ENCODE results near the gene EVC2. TPM values are rescaled to one million over a fixed set of nuclear protein-coding genes. Genes with fewer than 3 reads are reported as not detected.

EVC2 gene
- total RNA-seq, 3 donors from 2014 or later (not counting 1 experiment from before 2014, with no cell fraction given): 0.20 to 2.6 (median 1.5) TPM

DNA sequence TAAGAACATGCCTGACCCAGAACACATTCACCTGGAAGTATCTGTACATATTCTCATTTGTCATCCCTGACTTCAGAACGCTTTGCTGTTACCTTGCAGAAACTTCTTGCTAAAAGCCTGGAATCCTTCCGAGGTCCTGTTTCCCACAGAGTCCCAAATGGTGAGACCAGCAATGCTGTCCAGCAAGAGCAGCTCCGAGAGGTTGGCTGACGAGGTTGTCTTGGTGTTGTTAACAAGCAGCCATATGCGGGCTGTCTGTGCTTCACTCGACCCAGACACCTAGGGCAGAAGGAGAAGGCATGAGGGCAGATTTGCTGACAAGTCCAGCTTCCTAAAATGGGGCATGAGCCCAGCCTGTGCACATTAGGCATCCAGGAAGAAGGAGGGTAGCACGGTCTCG lies 19.3 kb downstream of the EVC2 start:
- WGBS (ENCODE audit: insufficient coverage): 88% methylated on average over 8 of the region's 8 CpGs
- no peak for TF ChIP-seq CTCF (IDR thresholded peaks at IDR 0.05)
- H3K4me3 ChIP-seq (ENCODE audit: low read length): no peak overlapping the region
- intact Hi-C loops (cut with micrococcal nuclease): no loop called here
- Mint-ChIP-seq H3K4me3 (no peak overlapping the region), H3K4me1 (no peaks in the 10 kb centered on the region), H3K27ac (no peak overlapping the region), H3K27me3 (ENCODE audit: low read depth in 2 of 2) (no peaks in the 10 kb centered on the region), H3K36me3 (no peaks in the 10 kb centered on the region), H3K9me3 (no peaks in the 10 kb centered on the region)
- ATAC-seq (no peak), DNase-seq (no peak)
- H3K27me3 ChIP-seq (ENCODE audit: control insufficient read depth, insufficient read depth, low read length): no peaks in the 10 kb centered on the region
- H3K9me3 ChIP-seq (ENCODE audit: control insufficient read depth, insufficient read depth, low read length): no peaks in the 10 kb centered on the region
- H3K36me3 ChIP-seq (ENCODE audit: control insufficient read depth, insufficient read depth, low read length): no peaks in the 10 kb centered on the region
- no peak overlapping the region for H3K27ac ChIP-seq (ENCODE audit: low read length)
- H3K4me1 ChIP-seq (ENCODE audit: control insufficient read depth, insufficient read depth, low read length): no peaks in the 10 kb centered on the region

DNA sequence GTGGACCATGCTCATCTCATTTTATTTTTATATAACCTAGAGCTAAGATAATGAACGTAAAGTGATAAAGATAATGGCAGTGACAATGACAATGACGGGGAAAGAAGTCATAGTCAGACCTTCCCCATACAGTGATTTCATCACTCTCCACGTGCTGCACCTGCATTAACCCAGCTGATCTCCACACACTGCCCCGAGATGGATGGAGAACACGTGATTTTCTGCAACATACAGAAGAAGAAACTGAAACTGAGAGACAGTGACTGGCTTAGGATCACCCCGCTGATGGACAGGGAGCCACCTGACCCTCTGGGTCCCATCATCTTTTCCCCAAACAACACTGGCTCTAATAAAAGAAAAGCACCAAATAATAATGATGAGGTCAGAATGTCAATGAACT lies 22.0 kb downstream of the EVC2 start:
- ATAC-seq (no peak), DNase-seq (no peak)
- H3K4me1 ChIP-seq (ENCODE audit: control insufficient read depth, insufficient read depth, low read length): no peaks in the 10 kb centered on the region
- WGBS (ENCODE audit: insufficient coverage): 82% methylated on average over 4 of the region's 6 CpGs
- Mint-ChIP-seq H3K36me3 (no peaks in the 10 kb centered on the region), H3K27ac (no peak overlapping the region), H3K4me3 (no peak overlapping the region), H3K9me3 (no peaks in the 10 kb centered on the region), H3K27me3 (ENCODE audit: low read depth in 2 of 2) (no peaks in the 10 kb centered on the region), H3K4me1 (no peaks in the 10 kb centered on the region)
- no peak overlapping the region for H3K27ac ChIP-seq (ENCODE audit: low read length)
- no peak for TF ChIP-seq CTCF (IDR thresholded peaks at IDR 0.05)
- no peaks in the 10 kb centered on the region for H3K36me3 ChIP-seq (ENCODE audit: control insufficient read depth, insufficient read depth, low read length)
- no peak overlapping the region for H3K4me3 ChIP-seq (ENCODE audit: low read length)
- H3K9me3 ChIP-seq (ENCODE audit: control insufficient read depth, insufficient read depth, low read length): no peaks in the 10 kb centered on the region
- intact Hi-C loops (cut with micrococcal nuclease): no loop called here
- H3K27me3 ChIP-seq (ENCODE audit: control insufficient read depth, insufficient read depth, low read length): no peaks in the 10 kb centered on the region

DNA sequence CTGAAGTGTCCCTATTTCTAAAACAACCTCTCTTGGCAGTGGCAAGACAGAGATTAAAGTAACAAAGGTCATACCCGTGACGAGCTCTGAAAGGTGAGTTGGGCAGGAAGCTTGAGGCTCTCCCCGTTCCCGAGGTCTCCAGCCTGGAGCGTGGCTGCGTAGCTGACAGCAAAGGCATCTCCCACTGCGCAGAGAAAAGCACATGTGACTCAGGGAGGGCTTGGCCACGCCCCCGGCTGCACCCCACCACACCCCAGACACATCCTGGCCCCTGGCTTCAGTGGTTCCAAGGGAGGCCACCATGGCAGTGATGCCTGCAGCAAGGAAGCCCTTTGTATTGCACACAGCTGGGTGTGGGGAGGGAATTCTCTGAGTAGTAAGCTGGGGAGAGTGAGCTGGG lies 23.1 kb downstream of the EVC2 start:
- H3K9me3 Mint-ChIP-seq: no peaks in the 10 kb centered on the region
- Histone ChIP-seq H3K27me3 (ENCODE audit: control insufficient read depth, insufficient read depth, low read length) (no peaks in the 10 kb centered on the region), H3K4me1 (ENCODE audit: control insufficient read depth, insufficient read depth, low read length) (no peaks in the 10 kb centered on the region), H3K36me3 (ENCODE audit: control insufficient read depth, insufficient read depth, low read length) (no peaks in the 10 kb centered on the region), H3K4me3 (ENCODE audit: low read length) (no peak overlapping the region), H3K27ac (ENCODE audit: low read length) (no peak overlapping the region), H3K9me3 (ENCODE audit: control insufficient read depth, insufficient read depth, low read length) (no peaks in the 10 kb centered on the region)
- no peaks in the 10 kb centered on the region for H3K4me1 Mint-ChIP-seq
- intact Hi-C loops (cut with micrococcal nuclease): no loop called here
- no peak for TF ChIP-seq CTCF (IDR thresholded peaks at IDR 0.05)
- H3K36me3 Mint-ChIP-seq: no peaks in the 10 kb centered on the region
- H3K4me3 Mint-ChIP-seq: no peak overlapping the region
- no peak for ATAC-seq
- H3K27ac Mint-ChIP-seq: no peak overlapping the region
- 94% methylated on average over 9 of the region's 9 CpGs for WGBS (ENCODE audit: insufficient coverage)
- H3K27me3 Mint-ChIP-seq (ENCODE audit: low read depth in 2 of 2): no peaks in the 10 kb centered on the region
- no peak for DNase-seq

DNA sequence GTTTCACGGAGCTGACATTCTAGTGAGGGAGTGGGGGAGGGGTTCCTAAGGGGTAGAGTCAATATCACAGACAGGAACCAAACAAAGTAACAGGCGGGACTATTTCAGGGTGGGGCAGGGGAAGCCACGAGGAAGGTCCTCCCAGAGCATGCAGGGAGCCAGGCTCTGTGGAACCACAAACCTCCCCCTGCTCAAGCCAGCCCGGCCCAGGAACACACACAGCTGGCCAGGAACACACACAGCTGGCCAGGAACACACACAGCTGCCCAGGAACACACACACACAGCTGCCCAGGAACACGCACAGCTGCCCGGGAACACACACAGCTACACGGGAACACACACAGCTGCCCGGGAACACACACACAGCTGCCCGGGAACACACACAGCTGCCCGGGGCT lies 24.8 kb downstream of the EVC2 start:
- DNase-seq (no peak), ATAC-seq (no peak)
- Mint-ChIP-seq H3K9me3 (no peaks in the 10 kb centered on the region), H3K36me3 (no peaks in the 10 kb centered on the region), H3K27me3 (ENCODE audit: low read depth in 2 of 2) (no peaks in the 10 kb centered on the region), H3K4me1 (no peaks in the 10 kb centered on the region), H3K27ac (no peak overlapping the region), H3K4me3 (no peak overlapping the region)
- Histone ChIP-seq H3K4me3 (ENCODE audit: low read length) (no peak overlapping the region), H3K9me3 (ENCODE audit: control insufficient read depth, insufficient read depth, low read length) (no peaks in the 10 kb centered on the region), H3K27ac (ENCODE audit: low read length) (no peak overlapping the region), H3K4me1 (ENCODE audit: control insufficient read depth, insufficient read depth, low read length) (no peaks in the 10 kb centered on the region), H3K27me3 (ENCODE audit: control insufficient read depth, insufficient read depth, low read length) (no peaks in the 10 kb centered on the region), H3K36me3 (ENCODE audit: control insufficient read depth, insufficient read depth, low read length) (no peaks in the 10 kb centered on the region)
- WGBS (ENCODE audit: insufficient coverage): 71% methylated on average over 10 of the region's 10 CpGs
- intact Hi-C loops (cut with micrococcal nuclease): no loop called here
- TF ChIP-seq CTCF (IDR thresholded peaks at IDR 0.05): no peak
